ENCODE data around the gene ODAD2. TPM values are rescaled to one million over a fixed set of nuclear protein-coding genes. Genes with fewer than 3 reads are reported as not detected.

The ODAD2 gene
- total and polyA plus RNA-seq, 2 of the 8 experiments (the other 6 are each of a cell fraction or from before 2014, with no cell fraction given), result 0.95 to 4.3 TPM

DNA sequence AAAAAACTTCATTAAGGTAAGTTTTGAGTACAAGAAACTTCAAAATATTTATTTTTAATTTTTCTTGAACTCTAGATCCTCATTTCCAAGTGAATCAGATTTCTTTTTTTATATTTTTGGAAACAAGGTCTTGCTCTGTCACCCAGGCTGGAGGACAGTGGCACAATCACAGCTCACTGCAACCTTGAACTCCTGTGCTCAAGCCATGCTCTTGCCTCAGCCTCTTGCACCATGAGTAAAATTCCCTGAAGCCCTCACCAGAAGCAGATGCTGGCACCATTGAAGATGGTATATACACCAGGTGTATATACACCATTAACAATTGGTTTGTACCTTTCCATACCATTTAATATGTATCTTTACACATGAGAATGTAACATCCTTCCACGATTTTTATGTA is 45.1 kb upstream of the ODAD2 start:
- no peak overlapping the region for H3K4me3 ChIP-seq (ENCODE audit: extremely low read depth in 1 of 4, insufficient read depth in 2 of 4, low read depth in 3 of 4, low read length in 4 of 4)
- H3K18ac ChIP-seq (ENCODE audit: extremely low read depth, low read length), result no peak overlapping the region
- WGBS, 2 experiments (ENCODE audit: extremely low coverage in 1 of 2, insufficient coverage in 1 of 2, insufficient read length in 1 of 2, insufficient replicate concordance in 2 of 2, low coverage in 1 of 2, low lambda C conversion rate in 2 of 2, missing lambda C conversion rate in 1 of 2), result 82% methylated on average over 1 of the region's 1 CpG; no CpG with 5 or more reads in 1 of the 2 experiments
- H2BK15ac ChIP-seq (ENCODE audit: low read length), result no peak overlapping the region
- H2AK5ac ChIP-seq (ENCODE audit: low read depth, low read length), result no peak overlapping the region
- no peak overlapping the region for H3K4ac ChIP-seq (replicated peaks; ENCODE audit: insufficient read length, low read depth, low read length)
- no peak overlapping the region for H2BK20ac ChIP-seq (ENCODE audit: low read length)
- H3K14ac ChIP-seq (ENCODE audit: insufficient read length), result no peak overlapping the region
- no peak overlapping the region for H2BK12ac ChIP-seq (ENCODE audit: low read depth, low read length)
- no peaks in the 10 kb centered on the region for H3K23me2 ChIP-seq (ENCODE audit: low read depth, low read length)
- no peaks in the 10 kb centered on the region for H3K36me3 ChIP-seq (ENCODE audit: control insufficient read depth in 2 of 4, insufficient read depth in 4 of 4, low read length in 3 of 4)
- POLR2A ChIA-PET (ENCODE audit: partially characterized antibody), result no interaction called here
- FAIRE-seq, result no peak
- no peaks in the 10 kb centered on the region for H3K79me1 ChIP-seq (ENCODE audit: low read depth, low read length)
- H3K9me3 ChIP-seq (ENCODE audit: insufficient read depth in 2 of 2, low read depth in 1 of 2, low read length in 1 of 2), result no peaks in the 10 kb centered on the region
- H3K27ac ChIP-seq (ENCODE audit: low read depth, low read length), result no peak overlapping the region
- TF ChIP-seq SUZ12 (IDR thresholded peaks at IDR 0.05; ENCODE audit: low read length) (no peak), TAF7 (optimal IDR thresholded peaks at IDR 0.05; ENCODE audit: borderline replicate concordance, low read depth, low read length) (no peak), SP1 (IDR thresholded peaks at IDR 0.05; ENCODE audit: low read depth, low read length) (no peak), POLR2A (IDR thresholded peaks at IDR 0.05; ENCODE audit: control extremely low read depth in 1 of 2, low read depth in 2 of 2, low read length in 2 of 2) (no peak), EGR1 (IDR thresholded peaks at IDR 0.05; ENCODE audit: borderline replicate concordance, low read depth, low read length) (no peak), TEAD4 (IDR thresholded peaks at IDR 0.05; ENCODE audit: low read depth, low read length) (no peak), SP2 (IDR thresholded peaks at IDR 0.05; ENCODE audit: low read length) (no peak), CBX5 (IDR thresholded peaks at IDR 0.05; ENCODE audit: low read depth, low read length) (no peak), TCF12 (IDR thresholded peaks at IDR 0.05; ENCODE audit: low read depth, low read length) (no peak), SIX5 (IDR thresholded peaks at IDR 0.05; ENCODE audit: low read depth, low read length) (no peak), SAP30 (IDR thresholded peaks at IDR 0.05; ENCODE audit: insufficient read depth, insufficient replicate concordance, low read length) (no peak), CHD1 (IDR thresholded peaks at IDR 0.05; ENCODE audit: low read depth, low read length) (no peak)
- no peak overlapping the region for H4K5ac ChIP-seq (ENCODE audit: insufficient read length, low read depth, low read length)
- no peak overlapping the region for H2BK120ac ChIP-seq (replicated peaks; ENCODE audit: low read depth, low read length)
- H2AFZ ChIP-seq (ENCODE audit: low read length), result no peak overlapping the region
- no peak overlapping the region for H4K91ac ChIP-seq (replicated peaks; ENCODE audit: insufficient read length, low read length)
- H3K27me3 ChIP-seq (replicated peaks in 1 of 4; ENCODE audit: control insufficient read depth in 3 of 4, extremely low read depth in 1 of 4, insufficient read depth in 3 of 4, low read length in 3 of 4), result no peaks in the 10 kb centered on the region
- no peak overlapping the region for H2BK5ac ChIP-seq (ENCODE audit: low read depth, low read length)
- CTCF ChIA-PET (ENCODE audit: partially characterized antibody), result no interaction called here
- H3K56ac ChIP-seq (replicated peaks; ENCODE audit: insufficient read length, low read depth, low read length), result no peak overlapping the region
- no peak overlapping the region for H4K8ac ChIP-seq (ENCODE audit: extremely low read depth, insufficient read depth, low read length)
- H3K4me1 ChIP-seq (replicated peaks in 1 of 4; ENCODE audit: control insufficient read depth in 3 of 4, insufficient read depth in 4 of 4, low read length in 3 of 4), result no peaks in the 10 kb centered on the region
- no peak overlapping the region for H3K23ac ChIP-seq (ENCODE audit: insufficient read length)
- H3K9ac ChIP-seq (replicated peaks in 1 of 4; ENCODE audit: extremely low read depth in 1 of 4, low read depth in 3 of 4, low read length in 3 of 4), result no peak overlapping the region
- no peaks in the 10 kb centered on the region for H3K79me2 ChIP-seq (ENCODE audit: control insufficient read depth in 1 of 2, insufficient read depth in 2 of 2, low read length in 2 of 2)
- no peak overlapping the region for H3K4me2 ChIP-seq (ENCODE audit: insufficient read depth in 1 of 2, low read depth in 2 of 2, low read length in 2 of 2)
- no peaks in the 10 kb centered on the region for H4K20me1 ChIP-seq (replicated peaks in 1 of 2; ENCODE audit: control insufficient read depth in 1 of 2, insufficient read depth in 2 of 2, low read length in 2 of 2)
- DNase-seq (ENCODE audit: low read depth in 1 of 2, low spot score in 2 of 2), result no peak

Measured in H1 (cell line).